Activated CD8-positive, alpha-beta T cell treated with anti-CD3 and anti-CD28 coated beads, Interleukin-2, amount 10 ng/mL, durations not matched to agents 7 days and 5 days (primary cell): Measurements from ENCODE around the gene RPP30. TPM values are rescaled to one million over a fixed set of nuclear protein-coding genes. Genes with fewer than 3 reads are reported as not detected.
A peak's percentile ranks its signal among the peaks of the same experiment; 100 is the strongest.

Source experiments
- ATAC-seq: fragments of 150-1000 bp; cut with Tn5 transposase; one replicate; pipeline ENCODE4 v1.10.0; 2021; ENCODE audit warnings: moderate library complexity
- CTCF ChIA-PET: fragments of 350-600 bp; sonication (Branson Sonifier 250); formaldehyde crosslinking; loops from one replicate; lab custom pipeline; 2021; ENCODE audit warnings: antibody characterized with exemption; lab: Charles Lee
- POLR2A ChIA-PET: fragments of 350-600 bp; sonication (Branson Sonifier 250); formaldehyde crosslinking; loops from one replicate; lab custom pipeline; 2021; ENCODE audit warnings: antibody characterized with exemption; lab: Charles Lee
- DNase-seq: peaks from one replicate; pipeline ENCODE4 v3.0.0-alpha.2; 2020
- H3K27ac Mint-ChIP-seq: one replicate; pipeline ENCODE4 v1.8.0; 2021; ENCODE audit warnings: mild to moderate bottlenecking, mixed read lengths
- H3K27me3 Mint-ChIP-seq: one replicate; pipeline ENCODE4 v1.8.0; 2021; ENCODE audit warnings: low read depth, mixed read lengths
- H3K36me3 Mint-ChIP-seq: one replicate; pipeline ENCODE4 v1.8.0; 2021; ENCODE audit warnings: low read depth, mixed read lengths
- H3K4me1 Mint-ChIP-seq: one replicate; pipeline ENCODE4 v1.8.0; 2021; ENCODE audit warnings: low read depth, mixed read lengths
- H3K4me3 Mint-ChIP-seq: one replicate; pipeline ENCODE4 v1.8.0; 2021; ENCODE audit warnings: mild to moderate bottlenecking, mixed read lengths
- H3K9me3 Mint-ChIP-seq: one replicate; pipeline ENCODE4 v1.8.0; 2022; ENCODE audit warnings: mixed read lengths; ENCODE audit not compliant: insufficient read depth
- total RNA-seq, 2 experiments: library from RNA; stranded (reverse); gene quantifications; one replicate each; pipeline ENCODE4 v1.2.3, GENCODE V29; 2021

The RPP30 gene
- total RNA-seq, 2 experiments from 2014 or later = 43.7 to 48.1 TPM

DNA sequence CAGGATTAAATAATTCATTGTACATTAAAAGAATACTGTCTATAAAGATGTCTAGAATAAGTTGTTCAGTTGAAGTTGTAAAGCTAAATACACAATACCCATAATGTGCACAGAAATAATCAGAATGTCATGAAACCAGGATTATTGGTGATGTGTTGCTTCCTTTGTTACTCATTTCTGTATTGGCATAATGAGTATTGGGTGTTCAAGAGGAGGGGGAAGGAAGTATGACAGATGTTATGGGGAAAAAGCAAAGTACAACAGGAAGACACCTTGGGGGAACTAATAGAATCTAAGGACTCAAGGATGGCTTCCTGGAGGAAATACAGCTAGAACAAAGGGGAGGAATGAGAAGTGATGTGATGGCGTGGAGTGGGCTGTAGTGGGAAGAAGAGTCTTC lies 34.2 kb downstream of the RPP30 start:
- DNase-seq (no peak), ATAC-seq (no peak)
- peaks cover 3% of the 10 kb centered on the region for H3K4me1 Mint-ChIP-seq
- H3K9me3 Mint-ChIP-seq = no peaks in the 10 kb centered on the region
- no peaks in the 10 kb centered on the region for H3K27me3 Mint-ChIP-seq
- peaks cover 21% of the 10 kb centered on the region for H3K36me3 Mint-ChIP-seq
- CTCF ChIA-PET = no interaction called here
- POLR2A ChIA-PET = no interaction called here
- H3K27ac Mint-ChIP-seq = no peak overlapping the region
- no peak overlapping the region for H3K4me3 Mint-ChIP-seq

- POLR2A ChIA-PET = no interaction called here
- peaks cover 20% of the 10 kb centered on the region for H3K36me3 Mint-ChIP-seq
- H3K4me1 Mint-ChIP-seq = peaks cover 3% of the 10 kb centered on the region
- no peaks in the 10 kb centered on the region for H3K9me3 Mint-ChIP-seq
- CTCF ChIA-PET = no interaction called here
- no peak for DNase-seq
- H3K27me3 Mint-ChIP-seq = no peaks in the 10 kb centered on the region
- no peak overlapping the region for H3K27ac Mint-ChIP-seq
- H3K4me3 Mint-ChIP-seq = no peak overlapping the region
- no peak for ATAC-seq
These were observed 34.8 kb downstream of the RPP30 start for GRCh38 chr10:90906596-90906995.

DNA sequence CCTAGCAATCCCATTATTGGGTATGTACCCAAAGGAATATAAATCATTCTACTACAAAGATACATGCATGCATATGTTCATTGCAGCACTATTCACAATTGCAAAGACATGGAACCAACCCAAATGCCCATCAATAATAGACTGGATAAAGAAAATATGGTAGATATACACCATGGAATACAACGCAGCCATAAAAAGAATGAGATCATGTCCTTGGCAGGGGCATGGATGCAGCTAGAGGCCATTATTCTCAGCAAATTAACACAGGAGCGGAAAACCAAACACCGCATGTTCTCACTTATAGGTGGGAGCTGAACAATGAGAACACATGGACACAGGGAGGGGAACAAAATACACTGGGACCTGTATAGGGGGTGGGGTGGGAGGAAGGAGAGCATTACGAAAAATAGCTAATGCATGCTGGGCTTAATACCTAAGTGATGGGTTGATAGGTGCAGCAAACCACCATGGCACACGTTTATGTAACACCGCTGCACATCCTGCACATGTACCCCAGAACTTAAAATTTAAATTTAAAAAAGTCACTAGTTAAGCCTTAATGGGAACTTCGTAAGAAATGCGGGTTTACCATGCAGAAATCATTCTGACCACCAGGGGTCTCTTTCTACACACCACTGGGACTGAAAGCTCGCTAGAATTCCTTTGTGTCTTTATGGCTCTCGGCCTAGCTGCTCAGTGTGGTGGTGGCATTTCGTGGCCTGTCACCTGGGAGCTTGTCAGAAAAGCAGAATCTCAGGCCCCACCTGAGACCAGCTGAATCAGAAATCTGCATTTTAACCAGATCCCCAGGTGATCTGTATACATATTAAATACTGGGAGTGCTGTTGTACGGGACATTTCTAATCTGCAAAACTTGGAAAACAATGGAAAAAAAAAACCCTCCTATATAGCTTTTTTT lies 39.6 kb downstream of the RPP30 start:
- Mint-ChIP-seq H3K36me3 (peaks cover 3% of the 10 kb centered on the region), H3K4me3 (no peak overlapping the region), H3K27me3 (peaks cover 7% of the 10 kb centered on the region), H3K27ac (no peak overlapping the region), H3K4me1 (peaks cover 2% of the 10 kb centered on the region), H3K9me3 (no peaks in the 10 kb centered on the region)
- DNase-seq (peak; percentile 73), ATAC-seq (peak; percentile 84)
- ChIA-PET POLR2A (interaction anchor here (1.0 to 1.4 kb wide), 2 partner anchors 10 to 36 kb away, joined by 3 to 9 read pairs; no protein-coding TSS in a partner anchor), CTCF (interaction anchor here (0.7 to 4.9 kb wide), 34 partner anchors 8 to 724 kb away, joined by 3 to 61 read pairs (median 4); partner anchors contain the start of genes ANKRD1 and PPP1R3C)

GRCh38 chr10:90912174-90912573 lies 40.4 kb downstream of the RPP30 start:
- Mint-ChIP-seq H3K36me3 (peaks cover 3% of the 10 kb centered on the region), H3K27ac (no peak overlapping the region), H3K4me1 (peaks cover 2% of the 10 kb centered on the region), H3K4me3 (no peak overlapping the region), H3K27me3 (peaks cover 7% of the 10 kb centered on the region), H3K9me3 (no peaks in the 10 kb centered on the region)
- DNase-seq (no peak), ATAC-seq (no peak)
- ChIA-PET POLR2A (interaction anchor here (1.4 kb wide), 1 partner anchor 35 kb away, joined by 9 read pairs; no protein-coding TSS in a partner anchor), CTCF (interaction anchor here (0.7 to 4.9 kb wide), 34 partner anchors 9 to 724 kb away, joined by 3 to 61 read pairs (median 4); partner anchors contain the start of genes ANKRD1 and PPP1R3C)

GRCh38 chr10:90912854-90913479 lies 41.2 kb downstream of the RPP30 start:
- H3K4me1 Mint-ChIP-seq = peaks cover 2% of the 10 kb centered on the region
- no peak overlapping the region for H3K4me3 Mint-ChIP-seq
- no peaks in the 10 kb centered on the region for H3K9me3 Mint-ChIP-seq
- ChIA-PET POLR2A (no interaction called here), CTCF (interaction anchor here (1.3 to 4.9 kb wide), 6 partner anchors 12 to 371 kb away, joined by 3 to 61 read pairs (median 14); no protein-coding TSS in a partner anchor)
- H3K36me3 Mint-ChIP-seq = no peaks in the 10 kb centered on the region
- DNase-seq (no peak), ATAC-seq (no peak)
- no peak overlapping the region for H3K27ac Mint-ChIP-seq
- H3K27me3 Mint-ChIP-seq = peaks cover 10% of the 10 kb centered on the region

- H3K4me1 Mint-ChIP-seq = peaks cover 2% of the 10 kb centered on the region
- no peak for DNase-seq
- no peak overlapping the region for H3K4me3 Mint-ChIP-seq
- CTCF ChIA-PET = interaction anchor here (0.6 to 4.6 kb wide), 4 partner anchors 32 to 336 kb away, joined by 3 to 61 read pairs (median 14); no protein-coding TSS in a partner anchor
- POLR2A ChIA-PET = no interaction called here
- H3K36me3 Mint-ChIP-seq = no peaks in the 10 kb centered on the region
- ATAC-seq = no peak
- peaks cover 10% of the 10 kb centered on the region for H3K27me3 Mint-ChIP-seq
- H3K9me3 Mint-ChIP-seq = no peaks in the 10 kb centered on the region
- no peak overlapping the region for H3K27ac Mint-ChIP-seq
These were observed 42.1 kb downstream of the RPP30 start for GRCh38 chr10:90913774-90914420.

GRCh38 chr10:90914992-90915765 lies 43.4 kb downstream of the RPP30 start:
- CTCF ChIA-PET = interaction anchor here (0.5 kb wide), 1 partner anchor 1622 kb away, joined by 3 read pairs; no protein-coding TSS in a partner anchor
- no peaks in the 10 kb centered on the region for H3K9me3 Mint-ChIP-seq
- DNase-seq (no peak), ATAC-seq (no peak)
- no peaks in the 10 kb centered on the region for H3K36me3 Mint-ChIP-seq
- H3K4me1 Mint-ChIP-seq = peaks cover 2% of the 10 kb centered on the region
- H3K4me3 Mint-ChIP-seq = no peak overlapping the region
- H3K27me3 Mint-ChIP-seq = peaks cover 17% of the 10 kb centered on the region
- POLR2A ChIA-PET = no interaction called here
- H3K27ac Mint-ChIP-seq = no peak overlapping the region

DNA sequence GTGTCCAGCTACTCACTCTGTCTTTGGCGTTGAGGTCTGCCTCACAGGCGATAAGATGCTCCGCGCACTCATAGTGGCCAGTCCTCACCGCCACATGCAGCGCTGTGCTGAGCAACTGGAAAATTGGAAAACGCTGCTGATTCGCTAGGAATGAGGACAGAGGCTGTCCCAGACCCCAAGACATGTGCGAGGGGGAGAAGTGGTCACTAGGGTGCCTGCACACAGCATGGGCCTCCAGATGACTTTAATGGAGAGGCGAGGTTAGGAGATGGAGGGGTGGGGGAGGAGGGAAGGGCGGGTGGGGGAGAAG lies 43.9 kb downstream of the RPP30 start:
- POLR2A ChIA-PET = no interaction called here
- Mint-ChIP-seq H3K36me3 (no peaks in the 10 kb centered on the region), H3K27me3 (peaks cover 17% of the 10 kb centered on the region), H3K9me3 (no peaks in the 10 kb centered on the region), H3K27ac (no peak overlapping the region), H3K4me3 (no peak overlapping the region), H3K4me1 (peaks cover 2% of the 10 kb centered on the region)
- DNase-seq = no peak
- CTCF ChIA-PET = interaction anchor here (0.5 to 0.7 kb wide), 2 partner anchors 986 to 1621 kb away, joined by 3 read pairs; no protein-coding TSS in a partner anchor
- no peak for ATAC-seq

- Mint-ChIP-seq H3K27ac (no peak overlapping the region), H3K27me3 (peaks cover 17% of the 10 kb centered on the region), H3K36me3 (no peaks in the 10 kb centered on the region), H3K4me3 (no peak overlapping the region), H3K9me3 (no peaks in the 10 kb centered on the region), H3K4me1 (peaks cover 2% of the 10 kb centered on the region)
- POLR2A ChIA-PET = no interaction called here
- ATAC-seq (no peak), DNase-seq (no peak)
- CTCF ChIA-PET = interaction anchor here (0.7 to 1.7 kb wide), 3 partner anchors 30 to 987 kb away, joined by 3 to 5 read pairs (median 4); no protein-coding TSS in a partner anchor
These were observed 44.8 kb downstream of the RPP30 start for GRCh38 chr10:90916392-90917237.

- ChIA-PET CTCF (interaction anchor here (1.0 to 1.7 kb wide), 4 partner anchors 21 to 333 kb away, joined by 4 to 5 read pairs (median 4); no protein-coding TSS in a partner anchor), POLR2A (no interaction called here)
- Mint-ChIP-seq H3K36me3 (no peaks in the 10 kb centered on the region), H3K4me3 (no peak overlapping the region), H3K9me3 (no peaks in the 10 kb centered on the region), H3K4me1 (no peaks in the 10 kb centered on the region), H3K27ac (no peak overlapping the region), H3K27me3 (peaks cover 22% of the 10 kb centered on the region)
- DNase-seq = no peak
- no peak for ATAC-seq
These were observed 45.6 kb downstream of the RPP30 start for GRCh38 chr10:90917238-90917967.
